Brain microvascular endothelial cell (primary cell): ENCODE results near the gene ZG16.
A peak's percentile ranks its signal among the peaks of the same experiment; 100 is the strongest.

Experiments used
- DNase-seq: peaks from one replicate; pipeline ENCODE4 v3.0.0-alpha.2; 2020
- H3K27ac ChIP-seq: fragments of 250-450 bp; sonication (Bioruptor Pico); 2 replicates; pipeline ENCODE4 v1.5.1; 2020; ENCODE audit warnings: mild to moderate bottlenecking, moderate library complexity
- H3K27me3 ChIP-seq: fragments of 250-450 bp; sonication (Bioruptor Pico); replicated peaks from 2 replicates; pipeline ENCODE4 v1.5.1; 2020; ENCODE audit warnings: mild to moderate bottlenecking
- H3K36me3 ChIP-seq: fragments of 250-450 bp; sonication (Bioruptor Pico); replicated peaks from 2 replicates; pipeline ENCODE4 v1.5.1; 2020; ENCODE audit warnings: mild to moderate bottlenecking
- H3K4me3 ChIP-seq: 2 replicates; pipeline ENCODE4 v1.5.1; 2011; ENCODE audit warnings: low read depth, mild to moderate bottlenecking, control low read depth, low read length, moderate library complexity
- in situ Hi-C: cut with HindIII; loops from 2 replicates; pipeline ENCODE4 v1.10.0; 2017; ENCODE audit warnings: low sequenced_read_pairs, low pct_ligation_motif_present
- TF ChIP-seq, protein P1 (sequence below): IDR thresholded peaks from 2 replicates; pipeline ENCODE4 v1.5.1; 2011; ENCODE audit warnings: low read depth, mild to moderate bottlenecking, moderate library complexity, low read length, control low read depth, inconsistent platforms; ENCODE audit errors: missing control alignments

The ZG16 gene

DNA sequence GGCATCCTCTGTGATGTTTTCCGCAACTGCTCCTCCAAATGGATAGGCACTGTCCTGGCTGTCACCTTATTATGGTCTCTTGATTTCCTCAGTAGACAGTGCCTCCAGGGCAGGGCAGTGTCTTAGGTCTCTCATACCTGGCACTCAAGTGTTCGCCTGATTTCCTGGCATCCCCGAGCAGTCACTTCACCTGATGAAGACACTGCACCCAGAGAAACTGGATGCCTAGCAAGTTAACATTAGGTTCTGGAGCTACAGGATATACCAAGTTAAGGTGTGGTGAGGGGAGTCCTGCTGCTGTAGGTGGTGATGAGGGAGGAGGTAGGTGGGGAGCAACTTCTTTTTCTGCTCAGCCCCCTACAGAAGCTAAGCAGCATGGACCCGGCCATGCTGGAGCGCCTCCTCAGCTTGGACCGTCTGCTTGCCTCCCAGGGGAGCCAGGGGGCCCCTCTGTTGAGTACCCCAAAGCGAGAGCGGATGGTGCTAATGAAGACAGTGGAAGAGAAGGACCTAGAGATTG, 24.4 kb downstream of the ZG16 start:
- no peak overlapping the region for H3K4me3 ChIP-seq
- H3K27me3 ChIP-seq: no peaks in the 10 kb centered on the region
- in situ Hi-C loops: no loop called here
- TF ChIP-seq, protein P1, sequence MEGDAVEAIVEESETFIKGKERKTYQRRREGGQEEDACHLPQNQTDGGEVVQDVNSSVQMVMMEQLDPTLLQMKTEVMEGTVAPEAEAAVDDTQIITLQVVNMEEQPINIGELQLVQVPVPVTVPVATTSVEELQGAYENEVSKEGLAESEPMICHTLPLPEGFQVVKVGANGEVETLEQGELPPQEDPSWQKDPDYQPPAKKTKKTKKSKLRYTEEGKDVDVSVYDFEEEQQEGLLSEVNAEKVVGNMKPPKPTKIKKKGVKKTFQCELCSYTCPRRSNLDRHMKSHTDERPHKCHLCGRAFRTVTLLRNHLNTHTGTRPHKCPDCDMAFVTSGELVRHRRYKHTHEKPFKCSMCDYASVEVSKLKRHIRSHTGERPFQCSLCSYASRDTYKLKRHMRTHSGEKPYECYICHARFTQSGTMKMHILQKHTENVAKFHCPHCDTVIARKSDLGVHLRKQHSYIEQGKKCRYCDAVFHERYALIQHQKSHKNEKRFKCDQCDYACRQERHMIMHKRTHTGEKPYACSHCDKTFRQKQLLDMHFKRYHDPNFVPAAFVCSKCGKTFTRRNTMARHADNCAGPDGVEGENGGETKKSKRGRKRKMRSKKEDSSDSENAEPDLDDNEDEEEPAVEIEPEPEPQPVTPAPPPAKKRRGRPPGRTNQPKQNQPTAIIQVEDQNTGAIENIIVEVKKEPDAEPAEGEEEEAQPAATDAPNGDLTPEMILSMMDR: no peak
- H3K36me3 ChIP-seq: peaks cover 9% of the 10 kb centered on the region
- H3K27ac ChIP-seq: no peak overlapping the region
- no peak for DNase-seq

DNA sequence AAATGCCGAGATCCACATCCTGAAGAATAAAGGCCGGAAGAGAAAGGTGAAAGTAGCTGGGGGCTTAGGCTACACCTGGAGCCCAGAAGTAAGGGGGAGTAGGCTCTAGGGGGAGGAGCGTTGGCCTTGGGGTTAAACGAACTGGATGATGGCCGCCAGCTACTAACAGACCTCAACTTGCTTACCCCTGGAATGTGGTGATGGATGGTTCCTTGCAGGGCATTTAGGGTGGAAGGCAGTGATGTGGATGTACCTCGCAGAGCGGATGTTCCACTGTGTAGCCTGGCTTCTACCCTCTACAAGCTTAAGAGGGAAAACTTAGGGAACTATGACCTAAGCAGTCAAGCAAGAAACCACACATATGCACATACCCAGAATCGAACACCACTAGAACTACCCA, 26.0 kb downstream of the ZG16 start:
- in situ Hi-C loops: no loop called here
- DNase-seq: no peak
- peaks cover 9% of the 10 kb centered on the region for H3K36me3 ChIP-seq
- TF ChIP-seq, protein P1: no peak
- H3K27me3 ChIP-seq: no peaks in the 10 kb centered on the region
- no peak overlapping the region for H3K27ac ChIP-seq
- no peak overlapping the region for H3K4me3 ChIP-seq

DNA sequence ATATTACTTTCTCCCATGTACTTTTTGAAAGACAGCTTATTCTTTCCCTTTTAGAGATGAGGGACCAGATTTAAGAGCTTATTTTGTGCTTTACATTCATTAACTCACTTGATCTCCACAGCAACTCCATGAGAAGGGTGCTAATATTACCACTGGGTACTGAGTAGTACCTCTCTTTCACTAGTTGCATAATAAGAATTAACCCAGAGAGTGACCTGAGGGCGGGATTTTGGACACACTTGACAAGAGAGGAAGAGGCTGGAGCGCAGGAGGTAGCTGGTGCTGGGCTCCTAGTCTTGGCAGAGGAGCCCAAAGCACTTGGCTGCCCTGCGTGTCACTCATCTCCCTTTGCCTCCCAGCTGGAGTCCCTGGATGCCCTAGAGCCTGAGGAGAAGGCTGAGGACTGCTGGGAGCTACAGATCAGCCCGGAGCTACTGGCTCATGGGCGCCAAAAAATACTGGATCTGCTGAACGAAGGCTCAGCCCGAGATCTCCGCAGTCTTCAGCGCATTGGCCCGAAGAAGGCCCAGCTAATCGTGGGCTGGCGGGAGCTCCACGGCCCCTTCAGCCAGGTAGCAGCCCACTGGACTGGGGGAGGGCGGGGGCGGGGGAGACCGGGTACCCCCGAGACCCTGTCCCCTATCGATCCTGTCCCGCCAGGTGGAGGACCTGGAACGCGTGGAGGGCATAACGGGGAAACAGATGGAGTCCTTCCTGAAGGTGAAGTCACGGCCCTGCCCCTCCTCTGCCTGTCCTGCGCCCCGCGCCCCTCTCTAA, 26.6 kb downstream of the ZG16 start:
- in situ Hi-C loops: no loop called here
- peak overlapping the region; percentile 78 for H3K4me3 ChIP-seq
- H3K27me3 ChIP-seq: no peaks in the 10 kb centered on the region
- peaks cover 8% of the 10 kb centered on the region for H3K36me3 ChIP-seq
- H3K27ac ChIP-seq: peak overlapping the region; percentile 63
- no peak for DNase-seq
- TF ChIP-seq, protein P1: no peak

DNA sequence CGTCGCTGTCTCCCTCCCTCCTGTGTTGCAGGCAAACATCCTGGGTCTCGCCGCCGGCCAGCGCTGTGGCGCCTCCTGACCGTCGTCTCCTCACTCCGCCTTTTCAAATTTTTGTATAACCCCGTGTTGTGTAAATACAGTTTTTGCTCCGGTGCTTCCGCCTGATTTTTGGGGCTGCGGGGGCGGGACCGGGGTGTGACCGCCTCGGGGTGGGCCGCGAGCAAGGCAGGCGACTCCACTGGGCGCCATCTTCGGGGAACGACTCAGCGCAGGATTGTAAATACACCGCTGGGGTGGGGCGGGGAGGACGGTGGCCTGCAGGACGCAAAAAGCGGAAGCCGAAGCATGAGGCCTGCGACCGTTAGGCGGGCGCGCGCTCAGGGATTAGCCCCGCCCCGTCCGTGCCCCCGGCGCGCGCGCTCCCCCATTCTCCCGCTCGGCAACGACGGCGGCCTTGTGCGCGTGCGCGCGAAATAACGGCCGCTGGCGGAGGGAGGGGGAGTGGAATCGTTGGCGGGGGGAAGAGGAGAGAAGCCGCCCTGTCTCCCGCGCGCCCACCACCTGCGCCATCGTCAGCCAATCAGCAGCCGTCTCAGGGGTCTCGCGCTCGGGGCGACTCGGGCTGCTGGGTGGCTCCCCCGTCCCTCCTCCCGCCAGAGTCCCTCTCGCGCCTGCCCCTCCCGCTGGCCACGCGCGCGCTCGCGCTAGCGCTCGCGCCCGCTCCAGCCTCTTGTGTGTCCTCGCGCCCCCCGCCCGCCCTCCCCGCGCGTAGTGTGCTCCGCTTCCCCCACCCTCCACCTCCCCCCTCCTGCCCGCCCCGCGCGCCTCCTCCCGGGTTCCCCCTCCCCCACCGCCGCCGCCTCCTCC, 27.4 kb downstream of the ZG16 start:
- H3K4me3 ChIP-seq: peak overlapping the region; percentile 78
- in situ Hi-C loops: no loop called here
- no peaks in the 10 kb centered on the region for H3K27me3 ChIP-seq
- peak; percentile 97 for DNase-seq
- TF ChIP-seq, protein P1: peak; percentile 6
- peaks cover 9% of the 10 kb centered on the region for H3K36me3 ChIP-seq
- peak overlapping the region; percentile 63 for H3K27ac ChIP-seq

DNA sequence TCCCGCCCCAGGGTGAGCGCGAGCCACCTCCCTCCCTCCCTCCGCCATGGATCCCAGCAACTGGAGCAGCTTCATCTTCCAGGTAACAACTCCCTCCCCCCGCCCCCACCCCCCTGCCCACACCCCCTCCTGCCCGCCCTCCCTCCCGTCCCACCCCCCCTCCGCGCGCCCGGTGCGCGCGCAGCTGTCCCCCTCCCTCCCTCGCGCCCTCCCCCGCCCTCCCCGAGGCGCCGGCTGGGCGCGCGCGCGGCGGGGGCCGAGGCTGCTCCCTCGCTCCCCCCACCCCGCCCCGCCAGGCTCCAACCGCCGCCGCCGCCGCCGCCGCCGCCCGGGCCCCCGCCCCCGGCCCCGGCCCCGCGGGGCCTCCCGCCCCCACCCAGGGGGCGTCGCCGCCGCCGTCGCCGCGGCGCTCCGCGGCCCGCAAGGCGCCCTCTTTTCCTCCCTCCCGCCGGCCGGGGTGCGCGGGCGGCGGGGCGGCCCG, 28.1 kb downstream of the ZG16 start, which contains the start of gene MAZ:
TSS of gene MAZ (plus strand) at position 431 of the 481 bp plus-strand sequence. CDS start 173 bp downstream, outside the sequence.
- Histone ChIP-seq H3K4me3 (peak within 1 kb of the TSS; percentile 78), H3K27me3 (no peaks in the 10 kb centered on the region), H3K27ac (peak within 1 kb of the TSS; percentile 63), H3K36me3 (peaks cover 9% of the 10 kb centered on the region)
- in situ Hi-C loops: no loop called here
- TF ChIP-seq, protein P1: no peak
- DNase-seq: no peak
